Measurements from ENCODE around the gene ASB15.

GRCh38 chr7:123673752-123674398, 72.3 kb downstream of the ASB15 start:
- TF ChIP-seq EGR1 (IDR thresholded peaks at IDR 0.05), result no peak
- TF ChIP-seq, protein P1, sequence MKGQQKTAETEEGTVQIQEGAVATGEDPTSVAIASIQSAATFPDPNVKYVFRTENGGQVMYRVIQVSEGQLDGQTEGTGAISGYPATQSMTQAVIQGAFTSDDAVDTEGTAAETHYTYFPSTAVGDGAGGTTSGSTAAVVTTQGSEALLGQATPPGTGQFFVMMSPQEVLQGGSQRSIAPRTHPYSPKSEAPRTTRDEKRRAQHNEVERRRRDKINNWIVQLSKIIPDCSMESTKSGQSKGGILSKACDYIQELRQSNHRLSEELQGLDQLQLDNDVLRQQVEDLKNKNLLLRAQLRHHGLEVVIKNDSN (IDR thresholded peaks at IDR 0.05), result no peak
- TF ChIP-seq YY1 (IDR thresholded peaks at IDR 0.05; ENCODE audit: low read depth), result no peak

All from Ishikawa (cell line).